Skeletal muscle tissue (tissue), 4 donors: ENCODE measurements around the gene MEIOB. TPM values are rescaled to one million over a fixed set of nuclear protein-coding genes. Genes with fewer than 3 reads are reported as not detected.

Source experiments
- H3K27ac ChIP-seq: one replicate; pipeline ENCODE4 v1.7.0; 2013; ENCODE audit warnings: mild to moderate bottlenecking, low read depth, low read length, inconsistent platforms
- H3K27me3 ChIP-seq, 3 donors: one replicate each; pipeline ENCODE4 v1.7.0; 2013; ENCODE audit warnings: low read length in 3 of 3; ENCODE audit not compliant: control insufficient read depth in 3 of 3, insufficient read depth in 3 of 3
- H3K36me3 ChIP-seq, 3 donors: one replicate each; pipeline ENCODE4 v1.7.0; 2013; ENCODE audit warnings: low read length in 3 of 3; ENCODE audit not compliant: control insufficient read depth in 3 of 3, insufficient read depth in 3 of 3
- H3K4me1 ChIP-seq, 3 donors: one replicate each; pipeline ENCODE4 v1.7.0; 2013; ENCODE audit warnings: low read length in 3 of 3, mild to moderate bottlenecking in 3 of 3; ENCODE audit not compliant: control insufficient read depth in 3 of 3, insufficient read depth in 3 of 3
- H3K4me3 ChIP-seq, 3 donors: one replicate each; pipeline ENCODE4 v1.7.0; 2013; ENCODE audit warnings: low read length in 3 of 3
- H3K9ac ChIP-seq, 3 donors: one replicate each; pipeline ENCODE4 v1.7.0; 2013; ENCODE audit warnings: low read length in 3 of 3, mild to moderate bottlenecking in 3 of 3, moderate library complexity in 2 of 3, low read depth in 1 of 3
- H3K9me3 ChIP-seq, 3 donors: one replicate each; pipeline ENCODE4 v1.7.0; 2013; ENCODE audit warnings: low read length in 3 of 3; ENCODE audit not compliant: control insufficient read depth in 3 of 3
- total RNA-seq: library from RNA; depleted of rRNA; stranded (reverse); fragments of >200 nt; gene quantifications from one replicate; pipeline ENCODE4 v1.2.3, GENCODE V29; 2014
- donor health status: Osteomylitis.

Gene MEIOB
- total RNA-seq, 1 donor from 2014 or later = under 0.01 TPM

- no peak overlapping the region for H3K9ac ChIP-seq
- H3K27me3 ChIP-seq = peaks cover 31 to 46% (median 40%) of the 10 kb centered on the region in 3 donors
- H3K4me1 ChIP-seq = no peaks in the 10 kb centered on the region
- H3K27ac ChIP-seq = no peak overlapping the region
- H3K9me3 ChIP-seq = no peaks in the 10 kb centered on the region
- no peak overlapping the region for H3K4me3 ChIP-seq
- H3K36me3 ChIP-seq = no peaks in the 10 kb centered on the region
Measured at GRCh38 chr16:1861730-1862129, 10.2 kb downstream of the MEIOB start.

DNA sequence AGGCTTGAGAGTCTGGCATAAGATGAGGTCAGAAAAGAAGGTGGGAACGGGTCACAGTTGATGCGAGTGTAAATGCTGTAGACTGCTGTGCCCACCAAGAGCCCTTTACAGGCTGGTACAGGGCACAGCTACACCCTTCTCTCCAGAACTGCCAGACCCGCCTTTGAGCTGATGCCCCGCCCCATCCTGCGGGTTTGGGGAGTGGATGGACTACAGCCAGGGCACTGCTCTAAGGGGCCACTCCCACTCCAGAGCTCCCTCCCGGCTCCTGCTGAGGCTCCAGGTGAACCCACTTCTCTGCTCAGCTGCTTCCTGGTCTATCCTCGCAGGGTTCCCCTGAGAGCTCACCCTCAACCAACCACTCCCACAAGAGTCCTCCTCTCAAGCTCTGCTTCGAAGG lies 12.3 kb downstream of the MEIOB start:
- no peak overlapping the region for H3K9ac ChIP-seq
- H3K4me1 ChIP-seq = no peaks in the 10 kb centered on the region
- peaks cover 29 to 46% (median 44%) of the 10 kb centered on the region in 3 donors for H3K27me3 ChIP-seq
- H3K4me3 ChIP-seq = no peak overlapping the region
- H3K36me3 ChIP-seq = no peaks in the 10 kb centered on the region
- H3K9me3 ChIP-seq = no peaks in the 10 kb centered on the region
- no peak overlapping the region for H3K27ac ChIP-seq

- H3K9ac ChIP-seq = no peak overlapping the region
- no peaks in the 10 kb centered on the region for H3K4me1 ChIP-seq
- H3K9me3 ChIP-seq = no peaks in the 10 kb centered on the region
- H3K27me3 ChIP-seq = peaks cover 36 to 45% (median 40%) of the 10 kb centered on the region in 3 donors
- H3K4me3 ChIP-seq = no peak overlapping the region
- no peak overlapping the region for H3K27ac ChIP-seq
- H3K36me3 ChIP-seq = no peaks in the 10 kb centered on the region
Measured at GRCh38 chr16:1858189-1858865, 13.6 kb downstream of the MEIOB start.

DNA sequence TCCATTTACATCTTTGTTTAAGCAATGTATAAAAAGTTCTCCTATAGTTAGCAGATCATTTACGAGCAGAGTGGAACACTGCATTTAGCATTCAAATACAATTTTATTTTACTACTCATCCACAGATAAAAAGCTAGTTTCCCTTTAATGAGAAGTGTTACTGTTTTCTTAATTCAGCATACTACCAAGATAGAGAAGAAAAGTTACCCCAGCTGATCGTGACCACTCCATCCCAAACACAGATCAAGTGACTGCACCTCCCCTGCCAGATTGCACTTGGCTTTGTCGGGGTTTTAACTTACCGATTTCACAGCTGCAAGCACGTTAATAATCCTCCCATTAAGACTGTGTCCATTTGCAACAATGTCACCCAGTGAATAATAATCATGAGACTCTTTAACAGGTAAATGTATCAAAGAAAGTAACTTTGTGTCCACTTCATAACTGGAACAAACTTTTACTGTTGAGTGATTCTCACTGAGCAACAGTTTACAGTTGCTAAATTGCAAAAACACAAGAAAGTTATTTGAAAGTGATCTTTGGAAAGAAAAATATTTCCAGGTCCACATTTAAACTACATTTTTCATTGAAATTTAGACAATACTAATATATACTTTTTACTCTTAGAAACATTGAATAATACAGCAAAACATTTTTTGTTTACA lies 14.4 kb downstream of the MEIOB start:
- no peak overlapping the region for H3K4me3 ChIP-seq
- H3K4me1 ChIP-seq = no peaks in the 10 kb centered on the region
- peaks cover 38 to 42% (median 40%) of the 10 kb centered on the region in 3 donors for H3K27me3 ChIP-seq
- no peak overlapping the region for H3K27ac ChIP-seq
- H3K9ac ChIP-seq = no peak overlapping the region
- no peaks in the 10 kb centered on the region for H3K9me3 ChIP-seq
- no peaks in the 10 kb centered on the region for H3K36me3 ChIP-seq

- H3K9me3 ChIP-seq = no peaks in the 10 kb centered on the region
- H3K9ac ChIP-seq = no peak overlapping the region
- H3K4me1 ChIP-seq = no peaks in the 10 kb centered on the region
- no peak overlapping the region for H3K27ac ChIP-seq
- H3K27me3 ChIP-seq = peaks cover 4 to 10% (median 10%) of the 10 kb centered on the region in 3 donors
- no peak overlapping the region for H3K4me3 ChIP-seq
- H3K36me3 ChIP-seq = no peaks in the 10 kb centered on the region
Measured at GRCh38 chr16:1851793-1852192, 20.2 kb downstream of the MEIOB start.

GRCh38 chr16:1850981-1851380 lies 21.0 kb downstream of the MEIOB start:
- no peak overlapping the region for H3K4me3 ChIP-seq
- no peaks in the 10 kb centered on the region for H3K36me3 ChIP-seq
- no peak overlapping the region for H3K27ac ChIP-seq
- peaks cover 4 to 10% (median 9%) of the 10 kb centered on the region in 3 donors for H3K27me3 ChIP-seq
- no peaks in the 10 kb centered on the region for H3K4me1 ChIP-seq
- no peaks in the 10 kb centered on the region for H3K9me3 ChIP-seq
- no peak overlapping the region for H3K9ac ChIP-seq

- no peak overlapping the region for H3K27ac ChIP-seq
- no peaks in the 10 kb centered on the region for H3K27me3 ChIP-seq
- no peaks in the 10 kb centered on the region for H3K9me3 ChIP-seq
- no peaks in the 10 kb centered on the region for H3K4me1 ChIP-seq
- no peak overlapping the region for H3K4me3 ChIP-seq
- H3K9ac ChIP-seq = no peak overlapping the region
- no peaks in the 10 kb centered on the region for H3K36me3 ChIP-seq
Measured at GRCh38 chr16:1846416-1846815, 25.5 kb downstream of the MEIOB start.

DNA sequence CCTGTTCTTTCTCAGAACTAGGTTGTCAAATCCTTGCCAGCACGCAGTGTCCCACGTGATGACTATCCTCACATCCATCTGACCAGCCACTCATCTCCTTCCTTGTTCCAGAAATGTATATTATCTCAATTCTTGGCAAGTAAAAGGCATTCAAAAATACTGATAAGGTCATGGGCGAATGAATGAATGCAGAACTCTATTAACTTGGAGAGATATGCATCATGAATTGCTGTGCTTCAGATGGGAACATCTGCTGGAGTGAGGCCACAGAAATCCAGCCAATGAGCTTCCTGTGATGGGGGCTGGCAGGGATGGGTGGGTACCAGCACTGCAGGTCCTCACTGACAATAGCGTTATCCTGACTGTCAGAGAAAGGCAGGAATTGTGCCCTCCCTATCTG lies 26.0 kb downstream of the MEIOB start:
- Histone ChIP-seq H3K27me3 (no peaks in the 10 kb centered on the region), H3K9me3 (no peaks in the 10 kb centered on the region), H3K27ac (no peak overlapping the region), H3K9ac (no peak overlapping the region), H3K36me3 (no peaks in the 10 kb centered on the region), H3K4me1 (no peaks in the 10 kb centered on the region), H3K4me3 (no peak overlapping the region)

DNA sequence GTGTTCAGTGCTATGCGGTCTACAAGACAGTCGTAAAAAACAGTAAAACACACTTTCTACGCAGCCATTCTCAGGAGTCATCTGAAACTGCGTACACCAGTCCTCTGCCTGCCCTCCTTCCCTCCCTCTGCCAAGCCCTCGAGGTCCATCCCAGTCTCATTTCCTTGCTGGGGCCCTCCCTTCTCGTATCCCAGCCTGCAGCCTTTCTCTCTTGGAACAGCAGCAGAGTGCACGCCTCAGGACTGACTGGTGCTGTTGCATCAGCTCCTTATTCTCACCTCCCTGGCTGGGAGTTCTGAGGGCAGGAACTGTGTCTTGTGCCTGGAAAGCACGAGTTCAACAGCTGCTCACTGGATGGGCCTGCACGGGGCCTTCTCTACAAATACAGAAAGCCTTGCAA lies 32.4 kb downstream of the MEIOB start:
- Histone ChIP-seq H3K4me1 (no peaks in the 10 kb centered on the region), H3K9ac (no peak overlapping the region), H3K36me3 (peaks cover 0 to 6% (median 4%) of the 10 kb centered on the region in 3 donors), H3K9me3 (no peaks in the 10 kb centered on the region), H3K27me3 (no peaks in the 10 kb centered on the region), H3K27ac (no peak overlapping the region), H3K4me3 (no peak overlapping the region)

GRCh38 chr16:1834096-1834495 lies 37.9 kb downstream of the MEIOB start:
- no peaks in the 10 kb centered on the region for H3K27me3 ChIP-seq
- H3K9ac ChIP-seq = no peak overlapping the region
- no peak overlapping the region for H3K27ac ChIP-seq

More at GRCh38 chr16:1834096-1834495, 37.9 kb downstream of the MEIOB start:
- Histone ChIP-seq H3K9me3 (no peaks in the 10 kb centered on the region), H3K4me1 (peaks cover 9 to 13% (median 10%) of the 10 kb centered on the region in 3 donors), H3K4me3 (no peak overlapping the region), H3K36me3 (peaks cover 4 to 13% (median 9%) of the 10 kb centered on the region in 3 donors)
